ENCODE measurements around the gene LILRB5.
"Not testable (repeated sequence)": the region's sequence is repeated elsewhere in the genome, so short reads cannot be mapped to it uniquely, and the experiment has no call there.

The LILRB5 gene

GRCh38 chr19:54240372-54241336, 16.4 kb downstream of the LILRB5 start:
- DNase-seq, result not testable (repeated sequence)

GRCh38 chr19:54239491-54240371, 17.3 kb downstream of the LILRB5 start:
- DNase-seq, result not testable (repeated sequence)

GRCh38 chr19:54233941-54234340, 23.1 kb downstream of the LILRB5 start:
- no peak for DNase-seq

GRCh38 chr19:54231077-54231931, 25.8 kb downstream of the LILRB5 start:
- DNase-seq, result peak; percentile 87

- DNase-seq, result no peak
Measured at GRCh38 chr19:54230031-54230430, 27.0 kb downstream of the LILRB5 start.

- no peak for DNase-seq
Measured at GRCh38 chr19:54229146-54229545, 27.9 kb downstream of the LILRB5 start.

- not testable (repeated sequence) for DNase-seq
Measured at GRCh38 chr19:54224619-54225018, 32.5 kb downstream of the LILRB5 start.

GRCh38 chr19:54223937-54224281, 33.2 kb downstream of the LILRB5 start:
- not testable (repeated sequence) for DNase-seq

GRCh38 chr19:54223277-54223936, 33.7 kb downstream of the LILRB5 start:
- not testable (repeated sequence) for DNase-seq

- not testable (repeated sequence) for DNase-seq
Measured at GRCh38 chr19:54222474-54223276, 34.4 kb downstream of the LILRB5 start, which contains the start of gene LILRB3. TSS of gene LILRB3 (minus strand) at chr19:54223007. CDS start at chr19:54222976, 31 bp downstream.

GRCh38 chr19:54221947-54222346, 35.1 kb downstream of the LILRB5 start:
- not testable (repeated sequence) for DNase-seq

- DNase-seq, result not testable (repeated sequence)
Measured at GRCh38 chr19:54219702-54220101, 37.4 kb downstream of the LILRB5 start.

GRCh38 chr19:54218960-54219661, 38.0 kb downstream of the LILRB5 start:
- DNase-seq, result no peak

- DNase-seq, result no peak
Measured at GRCh38 chr19:54218259-54218658, 38.8 kb downstream of the LILRB5 start.

- DNase-seq, result not testable (repeated sequence)
Measured at GRCh38 chr19:54217517-54218247, 39.4 kb downstream of the LILRB5 start.

GRCh38 chr19:54216869-54217268, 40.2 kb downstream of the LILRB5 start:
- DNase-seq, result no peak

- not testable (repeated sequence) for DNase-seq
Measured at GRCh38 chr19:54214734-54215133, 42.3 kb downstream of the LILRB5 start.

GRCh38 chr19:54214217-54214616, 42.9 kb downstream of the LILRB5 start:
- DNase-seq, result not testable (repeated sequence)

- DNase-seq, result no peak
Measured at GRCh38 chr19:54211235-54211634, 45.8 kb downstream of the LILRB5 start.
